GM13977 (cell line): Measurements from ENCODE around the gene ATP9A.

Experiments used
- DNase-seq: peaks from one replicate; pipeline ENCODE4 v3.0.0; 2012; ENCODE audit warnings: low spot score
- in situ Hi-C: fragments of 300-500 bp; cut with MboI; formaldehyde crosslinking; loops from one replicate; pipeline ENCODE4 v1.12.0; 2022; ENCODE audit warnings: low sequenced_read_pairs, low pct_unique_long_range_greater_than_20kb, mixed read lengths, inconsistent platforms; ENCODE audit not compliant: unreplicated experiment
- TF ChIP-seq, protein P1 (sequence below): IDR thresholded peaks from 2 replicates; pipeline ENCODE4 v1.5.1; 2012; ENCODE audit warnings: mild to moderate bottlenecking, control low read depth; ENCODE audit not compliant: insufficient read depth; ENCODE audit errors: extremely low read depth, missing control alignments

ATP9A gene

DNA sequence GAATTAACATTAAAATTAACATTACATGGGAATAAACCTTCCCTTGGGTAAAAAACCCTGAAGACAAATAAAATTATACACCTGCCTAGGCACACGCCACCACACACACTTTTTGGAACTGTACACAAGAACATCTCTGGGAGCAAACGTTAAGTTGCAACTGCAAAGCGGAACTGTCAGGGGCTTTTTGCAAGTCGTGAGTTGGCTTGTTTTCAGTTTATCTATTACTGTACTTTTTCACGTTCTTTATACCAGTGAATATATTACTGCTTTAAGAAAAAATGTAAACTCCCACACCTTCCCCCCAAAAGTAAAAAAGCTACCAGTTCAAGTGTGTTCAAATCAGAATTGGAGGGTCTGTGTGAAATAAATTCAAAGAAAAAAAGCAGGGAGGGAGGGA, 160.1 kb downstream of the ATP9A start:
- peak; percentile 56 for DNase-seq
- in situ Hi-C loops, result no loop called here
- TF ChIP-seq, protein P1, sequence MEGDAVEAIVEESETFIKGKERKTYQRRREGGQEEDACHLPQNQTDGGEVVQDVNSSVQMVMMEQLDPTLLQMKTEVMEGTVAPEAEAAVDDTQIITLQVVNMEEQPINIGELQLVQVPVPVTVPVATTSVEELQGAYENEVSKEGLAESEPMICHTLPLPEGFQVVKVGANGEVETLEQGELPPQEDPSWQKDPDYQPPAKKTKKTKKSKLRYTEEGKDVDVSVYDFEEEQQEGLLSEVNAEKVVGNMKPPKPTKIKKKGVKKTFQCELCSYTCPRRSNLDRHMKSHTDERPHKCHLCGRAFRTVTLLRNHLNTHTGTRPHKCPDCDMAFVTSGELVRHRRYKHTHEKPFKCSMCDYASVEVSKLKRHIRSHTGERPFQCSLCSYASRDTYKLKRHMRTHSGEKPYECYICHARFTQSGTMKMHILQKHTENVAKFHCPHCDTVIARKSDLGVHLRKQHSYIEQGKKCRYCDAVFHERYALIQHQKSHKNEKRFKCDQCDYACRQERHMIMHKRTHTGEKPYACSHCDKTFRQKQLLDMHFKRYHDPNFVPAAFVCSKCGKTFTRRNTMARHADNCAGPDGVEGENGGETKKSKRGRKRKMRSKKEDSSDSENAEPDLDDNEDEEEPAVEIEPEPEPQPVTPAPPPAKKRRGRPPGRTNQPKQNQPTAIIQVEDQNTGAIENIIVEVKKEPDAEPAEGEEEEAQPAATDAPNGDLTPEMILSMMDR, result no peak

DNA sequence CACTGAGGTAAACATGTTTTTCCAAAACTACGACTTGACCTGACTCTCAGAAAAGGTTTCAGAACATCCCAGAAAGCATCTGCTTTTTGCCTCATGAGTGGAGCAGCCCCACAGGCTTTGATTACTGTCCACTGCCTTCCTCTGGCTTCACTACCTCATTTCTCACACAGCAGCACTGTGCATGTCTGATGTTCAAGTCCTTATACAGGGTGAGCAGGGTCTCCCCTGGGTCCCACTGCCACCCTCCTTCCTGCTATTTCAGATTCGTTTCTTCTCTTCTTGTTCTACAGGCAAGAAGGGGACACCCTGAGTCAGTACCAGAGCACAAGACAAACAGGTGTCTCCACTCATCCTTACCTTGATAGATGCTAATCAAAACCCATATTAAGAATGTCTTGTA, 161.0 kb downstream of the ATP9A start:
- in situ Hi-C loops, result no loop called here
- TF ChIP-seq, protein P1, result no peak
- no peak for DNase-seq

DNA sequence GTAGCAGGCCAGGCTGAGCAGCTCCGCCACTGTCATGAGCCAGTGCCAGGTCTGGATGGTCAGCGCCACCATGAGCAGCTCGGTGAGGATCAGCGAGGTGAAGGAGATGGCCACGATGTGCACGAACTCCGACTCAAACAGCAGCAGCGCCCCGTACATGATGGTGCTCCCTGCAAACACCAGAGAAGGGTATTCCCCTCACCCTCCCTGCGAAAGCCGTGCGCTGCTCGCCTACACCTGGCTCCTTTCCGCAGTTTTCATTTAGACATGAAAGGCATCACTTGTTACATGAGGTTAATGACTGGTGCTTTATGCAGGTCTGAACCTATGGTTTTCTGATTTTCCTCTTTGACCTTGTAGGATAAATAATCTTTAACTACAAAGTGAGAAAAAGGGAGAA, 163.3 kb downstream of the ATP9A start:
- TF ChIP-seq, protein P1, result no peak
- in situ Hi-C loops, result no loop called here
- DNase-seq, result no peak

DNA sequence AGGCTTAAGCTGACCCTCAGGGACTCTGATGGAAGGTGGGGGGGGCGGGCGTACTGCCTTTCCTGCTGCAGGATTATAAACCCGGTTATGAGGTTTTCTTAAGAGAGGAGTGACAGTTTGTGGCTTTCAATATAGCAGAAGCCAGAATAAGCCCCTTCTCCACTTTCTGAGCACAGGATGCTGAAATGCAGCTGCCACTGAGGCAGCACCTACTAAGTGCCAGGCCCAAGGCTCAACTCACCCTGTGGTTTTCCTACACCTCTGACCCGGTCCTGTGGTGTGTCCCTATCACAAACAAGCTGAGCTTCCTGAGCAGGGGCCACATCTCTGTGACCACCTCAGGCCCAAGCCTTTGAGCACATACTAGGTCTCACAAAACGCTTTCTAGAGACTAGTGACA, 166.1 kb downstream of the ATP9A start:
- TF ChIP-seq, protein P1, result no peak
- in situ Hi-C loops, result no loop called here
- DNase-seq, result no peak

DNA sequence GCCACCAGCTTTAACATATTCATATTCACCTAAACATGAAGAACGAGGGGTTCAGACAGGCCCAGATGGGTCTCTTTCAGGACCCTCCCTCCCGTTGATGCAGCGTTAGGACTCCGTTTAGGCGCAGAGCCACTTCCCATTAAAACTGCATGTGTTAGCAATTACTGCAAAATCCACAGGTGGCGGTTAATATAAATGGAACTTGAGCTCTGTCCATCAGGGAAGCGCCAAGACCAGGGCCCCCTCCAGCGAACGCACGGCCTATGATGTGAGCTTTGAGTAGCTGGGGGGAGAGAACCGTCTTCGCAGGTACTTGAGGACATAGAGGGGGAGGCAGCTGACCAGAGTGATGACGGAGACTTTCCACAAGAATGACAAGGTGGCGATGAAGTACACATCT, 167.2 kb downstream of the ATP9A start:
- no peak for DNase-seq
- in situ Hi-C loops, result no loop called here
- TF ChIP-seq, protein P1, result no peak

DNA sequence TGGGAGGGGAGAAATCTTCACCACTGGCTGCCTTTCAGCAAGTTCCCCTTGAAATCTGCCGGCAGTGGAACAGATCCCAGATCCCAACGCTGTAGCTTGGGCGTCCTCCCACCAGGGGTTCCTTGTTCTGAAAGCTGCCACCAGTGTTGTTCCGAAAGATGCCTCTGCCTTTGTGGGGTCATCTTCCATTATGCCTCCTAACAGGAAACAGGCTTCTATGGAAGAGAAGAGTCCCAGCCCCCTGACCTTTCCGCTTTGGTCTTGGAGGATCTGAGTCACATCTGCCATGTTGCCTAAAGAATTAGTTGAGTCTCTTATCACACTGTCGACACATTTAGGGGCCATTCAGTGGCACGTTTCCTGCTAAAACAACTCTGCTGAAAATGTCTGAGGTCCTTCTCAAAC, 168.2 kb downstream of the ATP9A start:
- in situ Hi-C loops, result no loop called here

More for the DNA sequence above, 168.2 kb downstream of the ATP9A start:
- no peak for DNase-seq
- TF ChIP-seq, protein P1, result no peak
